ENCODE results near the gene TRMT61A. TPM values are rescaled to one million over a fixed set of nuclear protein-coding genes. Genes with fewer than 3 reads are reported as not detected.
"Not testable (repeated sequence)": the region's sequence is repeated elsewhere in the genome, so short reads cannot be mapped to it uniquely, and the experiment has no call there.

The TRMT61A gene
- total RNA-seq, 1 donor, result 7.2 TPM

- peaks cover 58% of the 10 kb centered on the region for H3K4me1 ChIP-seq (ENCODE audit: insufficient read depth, low read length)
These were observed 3.4 kb upstream of the TRMT61A start for GRCh38 chr14:103525430-103526246.

GRCh38 chr14:103526247-103526913, 2.6 kb upstream of the TRMT61A start:
- Histone ChIP-seq H3K4me3 (ENCODE audit: low read length) (no peak overlapping the region), H3K9me3 (ENCODE audit: low read depth, low read length) (no peaks in the 10 kb centered on the region), H3K4me1 (ENCODE audit: insufficient read depth, low read length) (peaks cover 52% of the 10 kb centered on the region), H3K27me3 (ENCODE audit: insufficient read depth, low read length) (peaks cover 22% of the 10 kb centered on the region)

More at GRCh38 chr14:103525430-103526246, 3.4 kb upstream of the TRMT61A start:
- H3K27me3 ChIP-seq (ENCODE audit: insufficient read depth, low read length), result peaks cover 22% of the 10 kb centered on the region
- not testable (repeated sequence) for H3K4me3 ChIP-seq (ENCODE audit: low read length); H3K9me3 ChIP-seq (ENCODE audit: low read depth, low read length)

- Histone ChIP-seq H3K4me3 (ENCODE audit: low read length) (no peak overlapping the region), H3K27me3 (ENCODE audit: insufficient read depth, low read length) (peaks cover 22% of the 10 kb centered on the region), H3K9me3 (ENCODE audit: low read depth, low read length) (no peaks in the 10 kb centered on the region), H3K4me1 (ENCODE audit: insufficient read depth, low read length) (peaks cover 52% of the 10 kb centered on the region)
These were observed 2.1 kb upstream of the TRMT61A start for GRCh38 chr14:103526914-103527248.

- H3K9me3 ChIP-seq (ENCODE audit: low read depth, low read length), result no peaks in the 10 kb centered on the region
- H3K4me3 ChIP-seq (ENCODE audit: low read length), result no peak overlapping the region
- H3K27me3 ChIP-seq (ENCODE audit: insufficient read depth, low read length), result peaks cover 18% of the 10 kb centered on the region
- peaks cover 48% of the 10 kb centered on the region for H3K4me1 ChIP-seq (ENCODE audit: insufficient read depth, low read length)
These were observed 1.4 kb upstream of the TRMT61A start for GRCh38 chr14:103527408-103528145.

- peaks cover 42% of the 10 kb centered on the region for H3K4me1 ChIP-seq (ENCODE audit: insufficient read depth, low read length)
- no peaks in the 10 kb centered on the region for H3K9me3 ChIP-seq (ENCODE audit: low read depth, low read length)
- H3K4me3 ChIP-seq (ENCODE audit: low read length), result peak overlapping the region; percentile 74
- H3K27me3 ChIP-seq (ENCODE audit: insufficient read depth, low read length), result peaks cover 14% of the 10 kb centered on the region
These were observed 830 bp upstream of the TRMT61A start for GRCh38 chr14:103528146-103528586.

- Histone ChIP-seq H3K4me1 (ENCODE audit: insufficient read depth, low read length) (peaks cover 42% of the 10 kb centered on the region), H3K9me3 (ENCODE audit: low read depth, low read length) (no peaks in the 10 kb centered on the region), H3K27me3 (ENCODE audit: insufficient read depth, low read length) (no peaks in the 10 kb centered on the region), H3K4me3 (ENCODE audit: low read length) (peak overlapping the region; percentile 74)
These were observed 678 bp downstream of the TRMT61A start for GRCh38 chr14:103529383-103530365.

- H3K4me3 ChIP-seq (ENCODE audit: low read length), result no peak overlapping the region
- no peaks in the 10 kb centered on the region for H3K27me3 ChIP-seq (ENCODE audit: insufficient read depth, low read length)
- H3K9me3 ChIP-seq (ENCODE audit: low read depth, low read length), result no peaks in the 10 kb centered on the region
- H3K4me1 ChIP-seq (ENCODE audit: insufficient read depth, low read length), result peaks cover 42% of the 10 kb centered on the region
These were observed 1.4 kb downstream of the TRMT61A start for GRCh38 chr14:103530390-103530789.

GRCh38 chr14:103530831-103531230, 1.8 kb downstream of the TRMT61A start:
- H3K9me3 ChIP-seq (ENCODE audit: low read depth, low read length), result no peaks in the 10 kb centered on the region
- H3K4me3 ChIP-seq (ENCODE audit: low read length), result no peak overlapping the region
- H3K4me1 ChIP-seq (ENCODE audit: insufficient read depth, low read length), result peaks cover 41% of the 10 kb centered on the region
- H3K27me3 ChIP-seq (ENCODE audit: insufficient read depth, low read length), result no peaks in the 10 kb centered on the region

- Histone ChIP-seq H3K4me1 (ENCODE audit: insufficient read depth, low read length) (peaks cover 33% of the 10 kb centered on the region), H3K27me3 (ENCODE audit: insufficient read depth, low read length) (no peaks in the 10 kb centered on the region), H3K4me3 (ENCODE audit: low read length) (no peak overlapping the region), H3K9me3 (ENCODE audit: low read depth, low read length) (no peaks in the 10 kb centered on the region)
These were observed 2.6 kb downstream of the TRMT61A start for GRCh38 chr14:103531421-103532215.

GRCh38 chr14:103532216-103533136, 3.5 kb downstream of the TRMT61A start:
- Histone ChIP-seq H3K27me3 (ENCODE audit: insufficient read depth, low read length) (no peaks in the 10 kb centered on the region), H3K9me3 (ENCODE audit: low read depth, low read length) (no peaks in the 10 kb centered on the region), H3K4me3 (ENCODE audit: low read length) (no peak overlapping the region), H3K4me1 (ENCODE audit: insufficient read depth, low read length) (peaks cover 24% of the 10 kb centered on the region)

- Histone ChIP-seq H3K4me1 (ENCODE audit: insufficient read depth, low read length) (peaks cover 15% of the 10 kb centered on the region), H3K9me3 (ENCODE audit: low read depth, low read length) (no peaks in the 10 kb centered on the region)
These were observed 4.4 kb downstream of the TRMT61A start for GRCh38 chr14:103533137-103533998.

GRCh38 chr14:103533999-103534575, 5.1 kb downstream of the TRMT61A start:
- Histone ChIP-seq H3K4me3 (ENCODE audit: low read length) (no peak overlapping the region), H3K4me1 (ENCODE audit: insufficient read depth, low read length) (peaks cover 12% of the 10 kb centered on the region)

More at GRCh38 chr14:103533137-103533998, 4.4 kb downstream of the TRMT61A start:
- Histone ChIP-seq H3K4me3 (ENCODE audit: low read length) (no peak overlapping the region), H3K27me3 (ENCODE audit: insufficient read depth, low read length) (no peaks in the 10 kb centered on the region)

More at GRCh38 chr14:103533999-103534575, 5.1 kb downstream of the TRMT61A start:
- H3K27me3 ChIP-seq (ENCODE audit: insufficient read depth, low read length), result no peaks in the 10 kb centered on the region
- no peaks in the 10 kb centered on the region for H3K9me3 ChIP-seq (ENCODE audit: low read depth, low read length)
